HFFc6 (cell line): ENCODE measurements around the gene PNPLA2. TPM values are rescaled to one million over a fixed set of nuclear protein-coding genes. Genes with fewer than 3 reads are reported as not detected.
A peak's percentile ranks its signal among the peaks of the same experiment; 100 is the strongest.

ENCODE experiments used
- DNase-seq: peaks from one replicate; pipeline ENCODE4 v3.0.0-alpha.2; 2018
- H3K27ac Mint-ChIP-seq: 2 replicates; pipeline ENCODE4 v1.8.0; 2020; ENCODE audit warnings: mild to moderate bottlenecking, mixed read lengths
- H3K27me3 Mint-ChIP-seq: 2 replicates; pipeline ENCODE4 v1.8.0; 2021; ENCODE audit warnings: mild to moderate bottlenecking, moderate library complexity, mixed read lengths; ENCODE audit not compliant: insufficient read depth
- H3K36me3 Mint-ChIP-seq: 2 replicates; pipeline ENCODE4 v1.8.0; 2021; ENCODE audit warnings: low read depth, mixed read lengths
- H3K4me1 Mint-ChIP-seq: 2 replicates; pipeline ENCODE4 v1.8.0; 2020; ENCODE audit warnings: low read depth, mixed read lengths
- H3K4me3 Mint-ChIP-seq: 2 replicates; pipeline ENCODE4 v1.8.0; 2020; ENCODE audit warnings: mild to moderate bottlenecking, moderate library complexity, mixed read lengths
- H3K9me3 Mint-ChIP-seq: 2 replicates; pipeline ENCODE4 v1.8.0; 2020; ENCODE audit warnings: mild to moderate bottlenecking, mixed read lengths
- CTCF ChIP-seq: fragments of 200-600 bp; sonication (generic); IDR thresholded peaks from 2 replicates; pipeline ENCODE4 v1.5.0; 2021; ENCODE audit warnings: antibody characterized with exemption, mild to moderate bottlenecking
- total RNA-seq, 6 experiments: library from RNA; stranded (reverse); fragmentation: NEBNext Ultra II Directional; extraction: Animal tissue kit (Norgen Biotek cat#: 25700); gene quantifications; 2 replicates in 1 of 6; 3 replicates in 5 of 6; pipeline ENCODE4 v1.2.3, GENCODE V29; 2021

PNPLA2 gene
- total RNA-seq, 6 experiments from 2014 or later, result 103 to 148 (median 130) TPM

- no peak for TF ChIP-seq CTCF
- Mint-ChIP-seq H3K36me3 (peaks cover 8% of the 10 kb centered on the region), H3K4me3 (peak overlapping the region; percentile 95), H3K27ac (peak overlapping the region; percentile 95), H3K4me1 (peaks cover 29% of the 10 kb centered on the region), H3K9me3 (no peaks in the 10 kb centered on the region), H3K27me3 (peaks cover 21% of the 10 kb centered on the region)
- no peak for DNase-seq
These were observed 14.5 kb downstream of the PNPLA2 start for GRCh38 chr11:833114-833791.

GRCh38 chr11:833849-834311, 15.2 kb downstream of the PNPLA2 start:
- peak; percentile 73 for DNase-seq
- H3K9me3 Mint-ChIP-seq, result no peaks in the 10 kb centered on the region
- peak overlapping the region; percentile 95 for H3K27ac Mint-ChIP-seq
- H3K4me1 Mint-ChIP-seq, result peaks cover 34% of the 10 kb centered on the region
- H3K27me3 Mint-ChIP-seq, result peaks cover 24% of the 10 kb centered on the region
- no peak for TF ChIP-seq CTCF
- H3K36me3 Mint-ChIP-seq, result peaks cover 8% of the 10 kb centered on the region
- peak overlapping the region; percentile 95 for H3K4me3 Mint-ChIP-seq

- DNase-seq, result peak; percentile 77
These were observed 15.9 kb downstream of the PNPLA2 start for GRCh38 chr11:834371-835316.

GRCh38 chr11:836274-836673, 17.6 kb downstream of the PNPLA2 start:
- Mint-ChIP-seq H3K27ac (no peak overlapping the region; the same call in 1 of the 2 replicates), H3K9me3 (0 out of 2 replicates have a peak, but pooled peaks cover 6% of the 10 kb centered on the region), H3K4me1 (peaks cover 51% of the 10 kb centered on the region), H3K4me3 (no peak overlapping the region), H3K27me3 (peaks cover 43% of the 10 kb centered on the region), H3K36me3 (peaks cover 27% of the 10 kb centered on the region)
- DNase-seq, result no peak
- TF ChIP-seq CTCF, result no peak

More at GRCh38 chr11:834371-835316, 15.9 kb downstream of the PNPLA2 start:
- peak; percentile 19; the same call in 1 of the 2 replicates for TF ChIP-seq CTCF
- Mint-ChIP-seq H3K4me1 (peaks cover 38% of the 10 kb centered on the region), H3K27ac (peak overlapping the region; percentile 95), H3K36me3 (peaks cover 11% of the 10 kb centered on the region), H3K4me3 (peak overlapping the region; percentile 95), H3K27me3 (peaks cover 28% of the 10 kb centered on the region), H3K9me3 (no peaks in the 10 kb centered on the region)

GRCh38 chr11:836700-837099, 18.0 kb downstream of the PNPLA2 start:
- no peak for TF ChIP-seq CTCF
- H3K4me3 Mint-ChIP-seq, result no peak overlapping the region
- peaks cover 45% of the 10 kb centered on the region for H3K27me3 Mint-ChIP-seq
- H3K9me3 Mint-ChIP-seq, result 0 out of 2 replicates have a peak, but pooled peaks cover 8% of the 10 kb centered on the region
- H3K36me3 Mint-ChIP-seq, result peaks cover 29% of the 10 kb centered on the region
- H3K27ac Mint-ChIP-seq, result peak overlapping the region; percentile 31; the same call in 1 of the 2 replicates
- no peak for DNase-seq
- peaks cover 47% of the 10 kb centered on the region for H3K4me1 Mint-ChIP-seq
